Measurements from ENCODE around the gene ITSN1. TPM values are rescaled to one million over a fixed set of nuclear protein-coding genes. Genes with fewer than 3 reads are reported as not detected.

Gene ITSN1
- total and polyA plus RNA-seq, 12 donors, result 20.0 to 60.5 (median 36.7) TPM

- no peak for TF ChIP-seq POLR2A (IDR thresholded peaks at IDR 0.05)
- no peak for TF ChIP-seq CTCF (IDR thresholded peaks at IDR 0.05)
- Histone ChIP-seq H3K4me1 (replicated peaks in 1 of 2) (no peaks in the 10 kb centered on the region), H3K27me3 (no peaks in the 10 kb centered on the region), H3K36me3 (replicated peaks in 1 of 2) (no peaks in the 10 kb centered on the region), H3K27ac (no peak overlapping the region), H3K4me3 (no peak overlapping the region), H3K9me3 (replicated peaks in 1 of 3) (no peaks in the 10 kb centered on the region)
- 88 to 99% (median 91%) methylated on average over 7 to 13 of the region's 13 CpGs for WGBS, 4 donors
- DNase-seq, result no peak
- intact Hi-C loops (cut with DNase I), result no loop called here
These were observed 238.3 kb downstream of the ITSN1 start for GRCh38 chr21:33880626-33881025.

- Histone ChIP-seq H3K27me3 (no peaks in the 10 kb centered on the region), H3K27ac (no peak overlapping the region), H3K4me1 (replicated peaks in 1 of 2) (no peaks in the 10 kb centered on the region), H3K36me3 (replicated peaks in 1 of 2) (no peaks in the 10 kb centered on the region), H3K9me3 (replicated peaks in 1 of 3) (no peaks in the 10 kb centered on the region), H3K4me3 (no peak overlapping the region)
- DNase-seq, result no peak
- TF ChIP-seq CTCF (IDR thresholded peaks at IDR 0.05) (no peak), POLR2A (IDR thresholded peaks at IDR 0.05) (no peak)
- WGBS, 4 donors, result 71 to 81% (median 72%) methylated on average over 9 of the region's 9 CpGs
- intact Hi-C loops (cut with DNase I), result no loop called here
These were observed 239.6 kb downstream of the ITSN1 start for GRCh38 chr21:33881689-33882440.

- intact Hi-C loops (cut with DNase I), result no loop called here
- H3K4me3 ChIP-seq, result no peak overlapping the region
- no peaks in the 10 kb centered on the region for H3K27me3 ChIP-seq
- WGBS, 4 donors, result 85 to 92% (median 89%) methylated on average over 12 of the region's 12 CpGs
- no peaks in the 10 kb centered on the region for H3K36me3 ChIP-seq (replicated peaks in 1 of 2)
- no peaks in the 10 kb centered on the region for H3K9me3 ChIP-seq (replicated peaks in 1 of 3)
- DNase-seq, result no peak
- no peak overlapping the region for H3K27ac ChIP-seq
- TF ChIP-seq CTCF (IDR thresholded peaks at IDR 0.05), result no peak
- TF ChIP-seq POLR2A (IDR thresholded peaks at IDR 0.05), result no peak
- H3K4me1 ChIP-seq (replicated peaks in 1 of 2), result no peaks in the 10 kb centered on the region
These were observed 240.8 kb downstream of the ITSN1 start for GRCh38 chr21:33883118-33883517.

GRCh38 chr21:33884376-33885171 is 242.3 kb downstream of the ITSN1 start:
- no peak for DNase-seq
- H3K4me3 ChIP-seq, result no peak overlapping the region
- intact Hi-C loops (cut with DNase I), result no loop called here

More at GRCh38 chr21:33884376-33885171, 242.3 kb downstream of the ITSN1 start:
- no peak for TF ChIP-seq POLR2A (IDR thresholded peaks at IDR 0.05)
- TF ChIP-seq CTCF (IDR thresholded peaks at IDR 0.05), result no peak
- 66 to 81% (median 77%) methylated on average over 20 of the region's 20 CpGs for WGBS, 4 donors
- Histone ChIP-seq H3K4me1 (replicated peaks in 1 of 2) (no peaks in the 10 kb centered on the region), H3K9me3 (replicated peaks in 1 of 3) (no peaks in the 10 kb centered on the region), H3K27me3 (no peaks in the 10 kb centered on the region), H3K36me3 (replicated peaks in 1 of 2) (no peaks in the 10 kb centered on the region), H3K27ac (no peak overlapping the region)
